Spleen (tissue), 11 donors: ENCODE results near the gene DRAP1. TPM values are rescaled to one million over a fixed set of nuclear protein-coding genes. Genes with fewer than 3 reads are reported as not detected.
"Not testable (repeated sequence)": the region's sequence is repeated elsewhere in the genome, so short reads cannot be mapped to it uniquely, and the experiment has no call there.

ENCODE experiments used
- DNase-seq: peaks from one replicate; pipeline ENCODE4 v3.0.0-alpha.2; 2020
- H3K27ac ChIP-seq, 8 donors: fragments of 200-600 bp; sonication (generic) in 7 of 8; 1 replicate in 4 of 8; 2 replicates in 4 of 8; pipeline versions ENCODE4 v1.5.0 to v1.8.0; 2016 to 2021; ENCODE audit warnings: inconsistent platforms in 4 of 8, mild to moderate bottlenecking in 4 of 8, moderate library complexity in 1 of 8
- H3K27me3 ChIP-seq, 7 donors: fragments of 200-600 bp; sonication (generic) in 6 of 7; replicated peaks in 1 of 7; 1 replicate in 4 of 7; 2 replicates in 3 of 7; pipeline versions ENCODE4 v1.5.0 to v1.8.0; 2016 to 2021; ENCODE audit warnings: inconsistent platforms in 3 of 7, mild to moderate bottlenecking in 1 of 7
- H3K36me3 ChIP-seq, 6 donors: fragments of 200-600 bp; sonication (generic) in 5 of 6; 1 replicate in 4 of 6; 2 replicates in 2 of 6; pipeline versions ENCODE4 v1.5.0 to v1.8.0; 2016 to 2021; ENCODE audit warnings: inconsistent platforms in 2 of 6
- H3K4me1 ChIP-seq, 6 donors: fragments of 200-600 bp; sonication (generic) in 5 of 6; 1 replicate in 3 of 6; 2 replicates in 3 of 6; pipeline versions ENCODE4 v1.5.0 to v1.8.0; 2016 to 2021; ENCODE audit warnings: inconsistent platforms in 3 of 6
- H3K4me3 ChIP-seq, 8 donors: fragments of 200-600 bp; sonication (generic) in 7 of 8; 1 replicate in 4 of 8; 2 replicates in 4 of 8; pipeline versions ENCODE4 v1.5.0 to v1.8.0; 2016 to 2021; ENCODE audit warnings: inconsistent platforms in 4 of 8, mild to moderate bottlenecking in 4 of 8, moderate library complexity in 2 of 8
- H3K9me3 ChIP-seq, 8 donors: fragments of 200-600 bp; sonication (generic) in 7 of 8; 1 replicate in 4 of 8; 2 replicates in 4 of 8; pipeline versions ENCODE4 v1.5.0 to v1.8.0; 2016 to 2021; ENCODE audit warnings: inconsistent platforms in 4 of 8
- CTCF ChIP-seq, 11 experiments: fragments of 200-600 bp in 7 of 11; fragments of 450-650 bp in 4 of 11; sonication (generic) in 4 of 11; IDR thresholded peaks in 8 of 11; conservative IDR thresholded peaks in 3 of 11; 1 replicate in 7 of 11; 2 replicates in 4 of 11; pipeline versions ENCODE4 v1.4.0 to v1.8.0; 2016 to 2021; ENCODE audit warnings: antibody characterized with exemption in 11 of 11, inconsistent platforms in 4 of 11, mild to moderate bottlenecking in 1 of 11
- POLR2A ChIP-seq, 3 donors: fragments of 450-650 bp; IDR thresholded peaks; one replicate each; pipeline ENCODE4 v1.5.1; 2017; ENCODE audit warnings: antibody characterized with exemption in 3 of 3, mild to moderate bottlenecking in 1 of 3
- POLR2AphosphoS5 ChIP-seq, 3 donors: sonication (generic); formaldehyde crosslinking; IDR thresholded peaks; one replicate each; pipeline ENCODE4 v1.5.1; 2017; ENCODE audit warnings: antibody characterized with exemption in 3 of 3
- WGBS, 5 donors: extraction: QIAGEN DNeasy Blood & Tissue Kit in 3 of 5; methylation state at CpG; one replicate each; pipeline versions ENCODE4 v1.1.5 to v1.1.7; 2013 to 2018; 5-methylcytosine and 5-hydroxymethylcytosine counted together
- intact Hi-C: fragments of 100-400 bp; cut with DNase I; formaldehyde crosslinking; loops from one replicate; pipeline ENCODE4 v1.15.0; 2023; ENCODE audit warnings: low total_unique reads
- polyA plus RNA-seq, 3 donors: library from polyadenylated mRNA; stranded (reverse); fragments of 200-250 nt; gene quantifications; one replicate each; pipeline ENCODE4 v1.2.1, GENCODE V29; 2013
- total RNA-seq, 7 donors: library from RNA; depleted of rRNA in 3 of 7; stranded (reverse); fragments of >200 nt in 3 of 7; fragmentation: NEBNext Ultra II Directional in 4 of 7; extraction: Animal tissue kit (Norgen Biotek cat#: 25700) in 4 of 7; gene quantifications; one replicate each; pipeline versions ENCODE4 v1.1.0 to v1.2.1, GENCODE V29; 2016 to 2021
- donor health status: healthy with polysubstance abuse.
- donor health status: DM: no; HTN: no; CAD: no; lungs with moderate emphysema.
- donor health status: DM: no; HTN: no; CAD: no.
- donor health status: Bipolar disorder and iron deficiency.
- donor health status: healthy.
- donor health status: DM: no; HTN: no; CAD: no.
- donor health status: DM: yes; HTN: yes; CAD: no.

The DRAP1 gene
- total and polyA plus RNA-seq, 10 donors = 58.3 to 123 (median 71.5) TPM

GRCh38 chr11:65891219-65892136 lies 27.7 kb upstream of the DRAP1 start:
- 1 to 3% (median 2%) methylated on average over 46 to 57 of the region's 57 CpGs for WGBS, 5 donors
- peak overlapping the region; percentile 92 to 99 (median 96) for H3K27ac ChIP-seq
- peak overlapping the region; percentile 75 to 93 (median 88) for H3K4me3 ChIP-seq
- peak; percentile 90 for DNase-seq
- peak; percentile 80 to 89 (median 83) for TF ChIP-seq POLR2AphosphoS5 (IDR thresholded peaks at IDR 0.05)
- TF ChIP-seq POLR2A (IDR thresholded peaks at IDR 0.05) = peak in 2 of 3 donors; percentile 48 to 61
- TF ChIP-seq CTCF (IDR thresholded peaks at IDR 0.05 in 8 of 11, conservative IDR thresholded peaks at IDR 0.05 in 3 of 11) = peak in 8 of 11 experiments; percentile 13 to 48 (median 29)
- intact Hi-C loops = no loop called here
- no peaks in the 10 kb centered on the region for H3K9me3 ChIP-seq
- H3K27me3 ChIP-seq = no peaks in the 10 kb centered on the region
- peaks cover 0 to 9% (median 3%) of the 10 kb centered on the region in 6 donors for H3K36me3 ChIP-seq
- H3K4me1 ChIP-seq = peaks cover 50 to 80% (median 66%) of the 10 kb centered on the region in 6 donors

- H3K36me3 ChIP-seq, intact Hi-C loops, H3K27me3 ChIP-seq, H3K9me3 ChIP-seq, DNase-seq: not testable (repeated sequence)
- peak overlapping the region; percentile 92 to 99 (median 96) for H3K27ac ChIP-seq
- H3K4me1 ChIP-seq = peaks cover 45 to 74% (median 61%) of the 10 kb centered on the region in 6 donors
- H3K4me3 ChIP-seq = peak overlapping the region; percentile 75 to 93 (median 88)
- 42 to 60% (median 53%) methylated on average over 5 of the region's 5 CpGs for WGBS, 5 donors
Measured at GRCh38 chr11:65892137-65892540, 27.1 kb upstream of the DRAP1 start.

GRCh38 chr11:65892661-65893317 lies 26.4 kb upstream of the DRAP1 start:
- H3K27ac ChIP-seq = peak overlapping the region; percentile 92 to 99 (median 96)
- no peak for TF ChIP-seq POLR2AphosphoS5 (IDR thresholded peaks at IDR 0.05)
- no peak for TF ChIP-seq POLR2A (IDR thresholded peaks at IDR 0.05)
- TF ChIP-seq CTCF (IDR thresholded peaks at IDR 0.05 in 8 of 11, conservative IDR thresholded peaks at IDR 0.05 in 3 of 11) = no peak
- no peaks in the 10 kb centered on the region for H3K9me3 ChIP-seq
- no peaks in the 10 kb centered on the region for H3K36me3 ChIP-seq
- peak; percentile 81 for DNase-seq
- H3K4me3 ChIP-seq = peak overlapping the region in 6 of 8 donors; percentile 75 to 93 (median 88)
- intact Hi-C loops = no loop called here
- H3K27me3 ChIP-seq = no peaks in the 10 kb centered on the region
- H3K4me1 ChIP-seq = peaks cover 39 to 67% (median 55%) of the 10 kb centered on the region in 6 donors
- WGBS, 5 donors = 60 to 76% (median 71%) methylated on average over 10 of the region's 10 CpGs

GRCh38 chr11:65894034-65894591 lies 25.1 kb upstream of the DRAP1 start:
- DNase-seq = peak; percentile 95
- TF ChIP-seq POLR2A (IDR thresholded peaks at IDR 0.05) (no peak), POLR2AphosphoS5 (IDR thresholded peaks at IDR 0.05) (peak; percentile 82 to 87 (median 86))
- Histone ChIP-seq H3K4me3 (peak overlapping the region in 7 of 8 donors; percentile 16 to 90 (median 31)), H3K27me3 (peaks cover 0 to 7% (median 2%) of the 10 kb centered on the region in 7 donors), H3K4me1 (peaks cover 37 to 67% (median 53%) of the 10 kb centered on the region in 6 donors), H3K9me3 (no peaks in the 10 kb centered on the region), H3K36me3 (no peaks in the 10 kb centered on the region), H3K27ac (peak overlapping the region; percentile 85 to 99 (median 96))
- WGBS, 5 donors = 13 to 29% (median 24%) methylated on average over 9 to 16 of the region's 16 CpGs
- intact Hi-C loops = no loop called here
